Stimulated activated effector memory CD8-positive, alpha-beta T cell treated with anti-CD3 and anti-CD28 coated beads, Interleukin-12 subunit alpha, Interleukin-12 subunit beta, amount 100 ng/mL, for 72 hours (primary cell): ENCODE data around the gene MCM5.

Source experiments
- ATAC-seq: fragments of 150-1000 bp; cut with Tn5 transposase; 2 replicates; pipeline ENCODE4 v1.10.0; 2021
- DNase-seq, 2 donors: peaks; one replicate each; pipeline ENCODE4 v3.0.0; 2021 to 2022; ENCODE audit warnings: low spot score in 2 of 2
- H3K27ac Mint-ChIP-seq: one replicate; pipeline ENCODE4 v1.8.0; 2022; ENCODE audit warnings: mild to moderate bottlenecking, mixed read lengths
- H3K36me3 Mint-ChIP-seq: one replicate; pipeline ENCODE4 v1.8.0; 2022; ENCODE audit warnings: mild to moderate bottlenecking, mixed read lengths
- H3K4me1 Mint-ChIP-seq: one replicate; pipeline ENCODE4 v1.8.0; 2022; ENCODE audit warnings: mixed read lengths
- H3K4me3 Mint-ChIP-seq: one replicate; pipeline ENCODE4 v1.8.0; 2022; ENCODE audit warnings: mild to moderate bottlenecking, mixed read lengths
- H3K9me3 Mint-ChIP-seq: one replicate; pipeline ENCODE4 v1.8.0; 2022; ENCODE audit warnings: mixed read lengths

MCM5 gene

DNA sequence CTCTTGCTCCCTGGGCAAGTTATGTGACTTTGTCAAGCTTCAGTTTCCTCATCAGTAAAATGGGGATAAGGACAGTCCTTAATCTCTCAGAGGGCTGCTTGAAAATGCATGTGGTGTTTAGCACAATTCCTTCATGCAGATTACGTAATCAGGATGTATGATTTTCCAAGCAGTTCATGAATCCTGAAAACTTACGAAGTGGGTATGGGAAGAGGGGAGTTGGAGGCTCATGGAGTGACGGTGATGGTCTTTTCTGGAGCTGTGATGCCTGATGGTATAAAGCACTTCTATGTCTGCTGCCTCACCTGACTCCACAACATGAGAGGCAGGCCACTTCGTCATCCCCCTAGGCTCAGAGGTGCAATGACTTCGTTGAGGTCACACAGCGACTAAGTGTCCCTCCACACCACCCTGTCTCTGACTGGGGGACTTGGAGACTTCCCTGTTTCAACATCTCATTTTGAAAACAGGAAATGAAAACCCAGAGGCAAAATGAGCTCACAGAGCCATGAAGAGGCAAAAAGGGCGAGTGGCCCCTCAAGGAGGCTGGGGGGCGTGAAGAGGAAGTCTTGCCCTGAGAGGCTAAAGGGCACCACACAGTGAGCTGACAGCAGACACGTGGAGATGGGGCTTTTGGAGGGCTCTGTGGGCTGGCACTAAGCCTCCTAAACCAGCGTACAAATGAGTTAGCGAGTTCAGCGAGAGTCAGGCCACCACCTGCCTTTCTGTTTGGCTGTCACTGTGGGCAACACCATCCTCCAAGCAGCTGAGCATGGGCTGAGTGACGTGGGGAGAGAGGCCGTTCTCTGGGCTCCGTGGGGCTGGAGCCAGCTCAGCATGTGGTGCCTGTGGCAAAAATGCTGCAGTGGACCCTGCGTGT lies 10.1 kb downstream of the MCM5 start:
- peak overlapping the region; percentile 70 for H3K27ac Mint-ChIP-seq
- ATAC-seq (peak; percentile 89), DNase-seq (peak; percentile 19 to 55)
- no peaks in the 10 kb centered on the region for H3K9me3 Mint-ChIP-seq
- H3K36me3 Mint-ChIP-seq: peaks cover 100% of the 10 kb centered on the region
- no peak overlapping the region for H3K4me3 Mint-ChIP-seq
- peaks cover 50% of the 10 kb centered on the region for H3K4me1 Mint-ChIP-seq

GRCh38 chr22:35410663-35411034 lies 10.7 kb downstream of the MCM5 start:
- H3K36me3 Mint-ChIP-seq: peaks cover 100% of the 10 kb centered on the region
- H3K4me3 Mint-ChIP-seq: peak overlapping the region; percentile 43
- H3K27ac Mint-ChIP-seq: peak overlapping the region; percentile 70
- no peak for ATAC-seq
- DNase-seq: no peak
- no peaks in the 10 kb centered on the region for H3K9me3 Mint-ChIP-seq
- peaks cover 50% of the 10 kb centered on the region for H3K4me1 Mint-ChIP-seq

- ATAC-seq (no peak), DNase-seq (no peak)
- H3K27ac Mint-ChIP-seq: peak overlapping the region; percentile 70
- H3K36me3 Mint-ChIP-seq: peaks cover 100% of the 10 kb centered on the region
- peaks cover 50% of the 10 kb centered on the region for H3K4me1 Mint-ChIP-seq
- no peaks in the 10 kb centered on the region for H3K9me3 Mint-ChIP-seq
- H3K4me3 Mint-ChIP-seq: peak overlapping the region; percentile 43
Measured at GRCh38 chr22:35411102-35411501, 11.2 kb downstream of the MCM5 start.

GRCh38 chr22:35413624-35414023 lies 13.7 kb downstream of the MCM5 start:
- DNase-seq (no peak), ATAC-seq (no peak)
- peak overlapping the region; percentile 26 for H3K27ac Mint-ChIP-seq
- H3K9me3 Mint-ChIP-seq: no peaks in the 10 kb centered on the region
- no peak overlapping the region for H3K4me3 Mint-ChIP-seq
- H3K36me3 Mint-ChIP-seq: peaks cover 100% of the 10 kb centered on the region
- H3K4me1 Mint-ChIP-seq: peaks cover 25% of the 10 kb centered on the region

GRCh38 chr22:35417606-35418005 lies 17.7 kb downstream of the MCM5 start:
- H3K4me1 Mint-ChIP-seq: no peaks in the 10 kb centered on the region
- H3K36me3 Mint-ChIP-seq: peaks cover 100% of the 10 kb centered on the region
- H3K27ac Mint-ChIP-seq: no peak overlapping the region
- DNase-seq (no peak), ATAC-seq (no peak)
- H3K9me3 Mint-ChIP-seq: no peaks in the 10 kb centered on the region
- H3K4me3 Mint-ChIP-seq: no peak overlapping the region

- H3K4me3 Mint-ChIP-seq: no peak overlapping the region
- no peak for DNase-seq
- ATAC-seq: no peak
- H3K27ac Mint-ChIP-seq: no peak overlapping the region
- H3K9me3 Mint-ChIP-seq: no peaks in the 10 kb centered on the region
- H3K4me1 Mint-ChIP-seq: no peaks in the 10 kb centered on the region
- peaks cover 100% of the 10 kb centered on the region for H3K36me3 Mint-ChIP-seq
Measured at GRCh38 chr22:35418088-35418487, 18.1 kb downstream of the MCM5 start.

GRCh38 chr22:35418731-35419130 lies 18.8 kb downstream of the MCM5 start:
- ATAC-seq: no peak
- no peaks in the 10 kb centered on the region for H3K9me3 Mint-ChIP-seq
- no peak overlapping the region for H3K27ac Mint-ChIP-seq
- H3K4me1 Mint-ChIP-seq: no peaks in the 10 kb centered on the region
- no peak for DNase-seq
- no peak overlapping the region for H3K4me3 Mint-ChIP-seq
- H3K36me3 Mint-ChIP-seq: peaks cover 100% of the 10 kb centered on the region

DNA sequence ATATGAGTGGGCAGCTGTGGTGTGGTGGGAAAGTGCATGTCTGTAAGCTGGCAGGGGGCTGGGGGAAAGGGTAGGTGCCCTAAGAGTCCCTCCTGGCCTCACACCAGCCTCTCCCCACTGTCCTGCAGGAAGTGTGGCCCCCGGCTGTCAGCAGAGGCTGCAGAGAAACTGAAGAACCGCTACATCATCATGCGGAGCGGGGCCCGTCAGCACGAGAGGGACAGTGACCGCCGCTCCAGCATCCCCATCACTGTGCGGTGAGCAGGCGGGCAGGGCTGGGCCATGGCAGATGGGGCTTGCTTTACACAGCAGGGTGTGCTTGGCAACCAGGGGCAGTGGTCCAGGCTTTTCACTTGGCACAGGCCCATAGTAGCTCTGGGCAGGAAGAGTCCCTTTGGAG lies 19.8 kb downstream of the MCM5 start:
- peaks cover 6% of the 10 kb centered on the region for H3K4me1 Mint-ChIP-seq
- H3K4me3 Mint-ChIP-seq: no peak overlapping the region
- ATAC-seq (no peak), DNase-seq (no peak)
- peak overlapping the region; percentile 71 for H3K27ac Mint-ChIP-seq
- H3K36me3 Mint-ChIP-seq: peaks cover 100% of the 10 kb centered on the region
- H3K9me3 Mint-ChIP-seq: no peaks in the 10 kb centered on the region

GRCh38 chr22:35421121-35421520 lies 21.2 kb downstream of the MCM5 start:
- H3K4me1 Mint-ChIP-seq: peaks cover 15% of the 10 kb centered on the region
- H3K9me3 Mint-ChIP-seq: no peaks in the 10 kb centered on the region
- H3K36me3 Mint-ChIP-seq: peaks cover 97% of the 10 kb centered on the region
- no peak for DNase-seq
- no peak overlapping the region for H3K4me3 Mint-ChIP-seq
- H3K27ac Mint-ChIP-seq: no peak overlapping the region
- ATAC-seq: no peak

- Mint-ChIP-seq H3K36me3 (peaks cover 96% of the 10 kb centered on the region), H3K27ac (peak overlapping the region; percentile 51), H3K4me3 (no peak overlapping the region), H3K9me3 (no peaks in the 10 kb centered on the region), H3K4me1 (peaks cover 22% of the 10 kb centered on the region)
- ATAC-seq (no peak), DNase-seq (no peak)
Measured at GRCh38 chr22:35422145-35422544, 22.2 kb downstream of the MCM5 start.

DNA sequence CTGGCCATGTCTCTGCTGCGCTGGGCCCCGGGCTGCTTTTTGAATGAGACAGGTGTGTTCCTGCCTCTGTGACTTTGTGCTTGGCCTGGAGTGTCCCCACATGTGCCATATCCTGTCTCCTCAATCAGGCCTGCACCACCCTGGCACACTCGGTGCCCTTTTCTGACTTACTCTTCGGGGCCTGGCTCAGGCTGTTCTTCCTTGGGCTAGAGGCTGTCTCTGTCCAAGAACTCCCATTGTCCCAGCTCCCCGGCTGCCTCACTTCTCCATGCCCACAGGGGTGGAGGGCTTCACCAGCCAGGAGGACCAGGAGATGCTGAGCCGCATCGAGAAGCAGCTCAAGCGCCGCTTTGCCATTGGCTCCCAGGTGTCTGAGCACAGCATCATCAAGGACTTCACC lies 23.0 kb downstream of the MCM5 start:
- peaks cover 96% of the 10 kb centered on the region for H3K36me3 Mint-ChIP-seq
- peaks cover 22% of the 10 kb centered on the region for H3K4me1 Mint-ChIP-seq
- H3K4me3 Mint-ChIP-seq: no peak overlapping the region
- ATAC-seq (no peak), DNase-seq (no peak)
- H3K27ac Mint-ChIP-seq: no peak overlapping the region
- no peaks in the 10 kb centered on the region for H3K9me3 Mint-ChIP-seq

- peaks cover 22% of the 10 kb centered on the region for H3K4me1 Mint-ChIP-seq
- DNase-seq (no peak), ATAC-seq (no peak)
- H3K4me3 Mint-ChIP-seq: no peak overlapping the region
- peak overlapping the region; percentile 74 for H3K27ac Mint-ChIP-seq
- H3K9me3 Mint-ChIP-seq: no peaks in the 10 kb centered on the region
- peaks cover 96% of the 10 kb centered on the region for H3K36me3 Mint-ChIP-seq
Measured at GRCh38 chr22:35424081-35424480, 24.1 kb downstream of the MCM5 start.

- no peak overlapping the region for H3K4me3 Mint-ChIP-seq
- peaks cover 22% of the 10 kb centered on the region for H3K4me1 Mint-ChIP-seq
- H3K36me3 Mint-ChIP-seq: peaks cover 96% of the 10 kb centered on the region
- DNase-seq (no peak), ATAC-seq (no peak)
- no peaks in the 10 kb centered on the region for H3K9me3 Mint-ChIP-seq
- peak overlapping the region; percentile 74 for H3K27ac Mint-ChIP-seq
Measured at GRCh38 chr22:35424761-35425160, 24.8 kb downstream of the MCM5 start.

GRCh38 chr22:35425546-35425945 lies 25.6 kb downstream of the MCM5 start:
- ATAC-seq (no peak), DNase-seq (no peak)
- Mint-ChIP-seq H3K27ac (peak overlapping the region; percentile 82), H3K4me1 (peaks cover 22% of the 10 kb centered on the region), H3K9me3 (no peaks in the 10 kb centered on the region), H3K4me3 (no peak overlapping the region), H3K36me3 (peaks cover 96% of the 10 kb centered on the region)

DNA sequence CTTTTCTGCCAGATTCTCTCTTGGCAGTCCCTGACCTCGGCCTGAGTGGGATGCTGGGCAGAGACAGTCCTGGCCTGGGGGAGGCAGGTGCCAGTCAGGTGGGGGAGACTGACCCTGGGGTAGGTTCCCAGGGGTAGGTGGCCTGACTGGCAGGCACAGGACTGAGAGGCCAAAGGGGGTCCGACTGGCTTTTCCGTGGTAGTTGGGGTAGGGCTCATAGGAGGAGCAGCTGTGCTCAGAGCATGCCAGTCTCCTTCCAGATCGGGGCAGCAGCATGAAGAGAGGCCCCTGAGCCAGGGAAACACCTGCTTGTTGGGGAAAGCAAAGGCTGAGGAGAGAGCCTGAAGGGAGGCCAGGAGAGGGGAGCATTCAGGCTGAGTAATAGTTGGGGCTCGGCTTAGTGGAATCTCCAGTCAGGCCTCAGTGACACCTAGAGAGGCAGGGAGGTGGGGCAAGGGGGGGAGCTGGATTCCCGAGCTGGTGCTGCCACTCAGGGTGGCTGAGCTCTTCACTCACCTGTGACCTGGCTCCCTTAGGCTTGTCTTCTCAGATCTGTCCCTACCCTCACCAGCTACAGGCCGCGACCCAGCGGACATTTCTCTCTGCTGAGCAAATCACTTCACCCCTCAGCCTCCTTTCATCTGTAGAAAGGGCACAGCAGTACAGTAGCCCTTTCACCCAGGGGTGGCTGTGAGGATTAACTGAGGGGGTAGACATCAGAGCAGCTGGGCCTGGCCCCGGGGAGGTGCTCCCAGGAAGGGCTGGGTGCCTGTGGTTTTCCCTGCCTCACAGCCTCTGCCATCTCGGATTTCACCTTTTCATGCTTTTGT lies 26.2 kb downstream of the MCM5 start:
- Mint-ChIP-seq H3K36me3 (peaks cover 96% of the 10 kb centered on the region), H3K4me1 (peaks cover 22% of the 10 kb centered on the region)
- ATAC-seq: peak; percentile 12

GRCh38 chr22:35426801-35427140 lies 26.8 kb downstream of the MCM5 start:
- Mint-ChIP-seq H3K9me3 (no peaks in the 10 kb centered on the region), H3K4me3 (no peak overlapping the region), H3K27ac (peak overlapping the region; percentile 82), H3K4me1 (peaks cover 22% of the 10 kb centered on the region), H3K36me3 (peaks cover 96% of the 10 kb centered on the region)
- ATAC-seq: peak; percentile 14
- no peak for DNase-seq

More for the DNA sequence above, 26.2 kb downstream of the MCM5 start:
- H3K4me3 Mint-ChIP-seq: no peak overlapping the region
- DNase-seq: no peak
- H3K27ac Mint-ChIP-seq: peak overlapping the region; percentile 82
- H3K9me3 Mint-ChIP-seq: no peaks in the 10 kb centered on the region
